HEK293 (cell line): ENCODE data around the gene FLRT2.

Source experiments
- CTCF ChIA-PET: fragments of 350-600 bp; formaldehyde crosslinking; extraction: SDS; loops from one replicate; lab custom pipeline; 2021; ENCODE audit warnings: antibody characterized with exemption; lab: Yijun Ruan, JAX
- POLR2A ChIA-PET: fragments of 300-600 bp; formaldehyde crosslinking; extraction: SDS; loops from one replicate; lab custom pipeline; 2020; ENCODE audit warnings: antibody characterized with exemption, inconsistent platforms; lab: Yijun Ruan, JAX
- H3K27ac ChIP-seq: fragments of 200-500 bp; sonication (Bioruptor generic); 2 replicates; pipeline ENCODE4 v1.5.1; 2014; ENCODE audit warnings: low read depth, low read length, control low read depth, inconsistent platforms; ENCODE audit errors: extremely low read depth
- H3K36me3 ChIP-seq, 2 experiments: fragments of 200-500 bp in 1 of 2; sonication (Bioruptor generic) in 1 of 2; 1 replicate in 1 of 2; 2 replicates in 1 of 2; pipeline ENCODE4 v1.5.1; 2014 to 2017; ENCODE audit warnings: inconsistent platforms in 2 of 2, low read length in 2 of 2; ENCODE audit not compliant: control insufficient read depth in 2 of 2, insufficient read depth in 1 of 2
- H3K4me1 ChIP-seq: fragments of 200-500 bp; sonication (Bioruptor generic); 2 replicates; pipeline ENCODE4 v1.5.1; 2014; ENCODE audit warnings: mild to moderate bottlenecking, low read length, inconsistent platforms; ENCODE audit not compliant: control insufficient read depth, insufficient read depth
- H3K4me3 ChIP-seq: 2 replicates; pipeline ENCODE4 v1.5.1; 2011; ENCODE audit warnings: low read depth, mild to moderate bottlenecking, control low read depth, low read length, moderate library complexity
- H3K9me3 ChIP-seq: fragments of 200-500 bp; sonication (Bioruptor generic); 2 replicates; pipeline ENCODE4 v1.5.1; 2014; ENCODE audit warnings: low read depth, low read length, inconsistent platforms; ENCODE audit not compliant: control insufficient read depth, insufficient read depth
- CTCF ChIP-seq: fragments of 450-650 bp; formaldehyde crosslinking; IDR thresholded peaks from 2 replicates; pipeline ENCODE4 v1.5.1; 2016; ENCODE audit warnings: missing biosample characterization, missing genetic modification characterization
- GLI2 ChIP-seq: fragments of 450-650 bp; formaldehyde crosslinking; IDR thresholded peaks from 2 replicates; pipeline ENCODE4; 2017; ENCODE audit warnings: missing biosample characterization, missing genetic modification characterization, low read depth, borderline replicate concordance
- INSM2 ChIP-seq: fragments of 450-650 bp; formaldehyde crosslinking; IDR thresholded peaks from 2 replicates; pipeline ENCODE4 v1.5.1; 2016; ENCODE audit warnings: missing biosample characterization, missing genetic modification characterization
- KLF8 ChIP-seq: fragments of 450-650 bp; formaldehyde crosslinking; IDR thresholded peaks from 2 replicates; pipeline ENCODE4 v1.5.1; 2016; ENCODE audit warnings: missing biosample characterization, missing genetic modification characterization
- MEIS1 ChIP-seq: sonication (generic); formaldehyde crosslinking; IDR thresholded peaks from 2 replicates; pipeline ENCODE4 v1.8.1; 2022; ENCODE audit warnings: missing genetic modification reagents, mild to moderate bottlenecking, borderline replicate concordance
- MZF1 ChIP-seq: fragments of 450-650 bp; formaldehyde crosslinking; IDR thresholded peaks from 2 replicates; pipeline ENCODE4 v1.5.1; 2017; ENCODE audit warnings: missing biosample characterization, missing genetic modification characterization, borderline replicate concordance
- REST ChIP-seq: fragments of 450-650 bp; formaldehyde crosslinking; IDR thresholded peaks from 2 replicates; pipeline ENCODE4 v1.5.1; 2016; ENCODE audit warnings: missing biosample characterization, missing genetic modification characterization
- YY2 ChIP-seq: fragments of 450-650 bp; formaldehyde crosslinking; IDR thresholded peaks from 2 replicates; pipeline ENCODE4 v1.5.1; 2016; ENCODE audit warnings: missing biosample characterization, missing genetic modification characterization
- ZBTB48 ChIP-seq: fragments of 450-650 bp; formaldehyde crosslinking; IDR thresholded peaks from 2 replicates; pipeline ENCODE4 v1.5.1; 2016; ENCODE audit warnings: missing biosample characterization, missing genetic modification characterization
- ZBTB49 ChIP-seq: fragments of 450-650 bp; formaldehyde crosslinking; IDR thresholded peaks from 2 replicates; pipeline ENCODE4 v1.5.1; 2016; ENCODE audit warnings: missing biosample characterization, missing genetic modification characterization, low read depth
- ZNF140 ChIP-seq: fragments of 450-650 bp; formaldehyde crosslinking; IDR thresholded peaks from 2 replicates; pipeline ENCODE4 v1.5.1; 2016; ENCODE audit warnings: missing biosample characterization, missing genetic modification characterization
- ZNF169 ChIP-seq: fragments of 450-650 bp; formaldehyde crosslinking; IDR thresholded peaks from 2 replicates; pipeline ENCODE4 v1.5.1; 2016; ENCODE audit warnings: missing biosample characterization, missing genetic modification characterization
- ZNF184 ChIP-seq: fragments of 450-650 bp; IDR thresholded peaks from 2 replicates; pipeline ENCODE4 v1.5.1; 2018; ENCODE audit warnings: missing biosample characterization, mild to moderate bottlenecking, missing genetic modification characterization
- ZNF19 ChIP-seq: fragments of 450-650 bp; formaldehyde crosslinking; IDR thresholded peaks from 2 replicates; pipeline ENCODE4; 2016; ENCODE audit warnings: missing biosample characterization, missing genetic modification characterization, low read depth
- ZNF221 ChIP-seq: fragments of 450-650 bp; formaldehyde crosslinking; IDR thresholded peaks from 2 replicates; pipeline ENCODE4 v1.5.1; 2017; ENCODE audit warnings: missing biosample characterization, missing genetic modification characterization, borderline replicate concordance
- ZNF239 ChIP-seq: fragments of 450-650 bp; formaldehyde crosslinking; IDR thresholded peaks from 2 replicates; pipeline ENCODE4 v1.5.1; 2016; ENCODE audit warnings: missing biosample characterization, missing genetic modification characterization
- ZNF335 ChIP-seq: fragments of 450-650 bp; formaldehyde crosslinking; conservative IDR thresholded peaks from 2 replicates; pipeline ENCODE4 v1.5.1; 2016; ENCODE audit warnings: missing biosample characterization, missing genetic modification characterization
- ZNF501 ChIP-seq: fragments of 450-650 bp; formaldehyde crosslinking; IDR thresholded peaks from 2 replicates; pipeline ENCODE4 v1.5.1; 2016; ENCODE audit warnings: missing biosample characterization, missing genetic modification characterization
- ZNF585B ChIP-seq: fragments of 450-650 bp; formaldehyde crosslinking; IDR thresholded peaks from 2 replicates; pipeline ENCODE4 v1.5.1; 2016; ENCODE audit warnings: missing biosample characterization, missing genetic modification characterization
- ZNF623 ChIP-seq: fragments of 450-650 bp; formaldehyde crosslinking; IDR thresholded peaks from 2 replicates; pipeline ENCODE4 v1.5.1; 2016; ENCODE audit warnings: missing biosample characterization, missing genetic modification characterization
- ZNF626 ChIP-seq: fragments of 450-650 bp; sonication (Bioruptor Pico); formaldehyde crosslinking; IDR thresholded peaks from 2 replicates; pipeline ENCODE4 v1.5.1; 2018; ENCODE audit warnings: missing biosample characterization, missing genetic modification characterization, inconsistent platforms
- ZNF747 ChIP-seq: fragments of 450-650 bp; formaldehyde crosslinking; IDR thresholded peaks from 2 replicates; pipeline ENCODE4 v1.5.1; 2016; ENCODE audit warnings: missing biosample characterization, missing genetic modification characterization
- ZNF791 ChIP-seq: fragments of 450-650 bp; formaldehyde crosslinking; IDR thresholded peaks from 2 replicates; pipeline ENCODE4 v1.5.1; 2016; ENCODE audit warnings: missing biosample characterization, missing genetic modification characterization
- ZSCAN18 ChIP-seq: fragments of 450-650 bp; formaldehyde crosslinking; IDR thresholded peaks from 2 replicates; pipeline ENCODE4 v1.5.1; 2016; ENCODE audit warnings: missing biosample characterization, missing genetic modification characterization

FLRT2 gene

GRCh38 chr14:85576848-85577542 lies 47.1 kb downstream of the FLRT2 start:
- Histone ChIP-seq H3K27ac (no peak overlapping the region), H3K36me3 (no peaks in the 10 kb centered on the region), H3K4me3 (no peak overlapping the region), H3K4me1 (peaks cover 18% of the 10 kb centered on the region), H3K9me3 (no peaks in the 10 kb centered on the region)
- ChIA-PET CTCF (interaction anchor here (1.0 kb wide), 1 partner anchor 10 kb away, joined by 4 read pairs; no protein-coding TSS in a partner anchor), POLR2A (no interaction called here)
- TF ChIP-seq ZNF184 (tag by site-specific recombination) (no peak), ZNF626 (tag by site-specific recombination) (no peak), ZNF19 (tag by site-specific recombination) (no peak), ZNF585B (tag by site-specific recombination) (no peak), YY2 (no peak), ZBTB48 (no peak), GLI2 (tag by site-specific recombination) (no peak), MEIS1 (no peak), ZSCAN18 (tag by site-specific recombination) (no peak), ZNF747 (tag by site-specific recombination) (no peak), ZNF239 (tag by site-specific recombination) (no peak), ZNF169 (tag by site-specific recombination) (no peak), CTCF (tag by site-specific recombination) (no peak), KLF8 (no peak), ZNF221 (no peak), ZNF623 (tag by site-specific recombination) (no peak)

- POLR2A ChIA-PET: no interaction called here
- H3K36me3 ChIP-seq: no peaks in the 10 kb centered on the region
- H3K4me1 ChIP-seq: peaks cover 14% of the 10 kb centered on the region
- no peaks in the 10 kb centered on the region for H3K9me3 ChIP-seq
- H3K4me3 ChIP-seq: no peak overlapping the region
- CTCF ChIA-PET: interaction anchor here (1.0 kb wide), 1 partner anchor 9 kb away, joined by 4 read pairs; no protein-coding TSS in a partner anchor
- H3K27ac ChIP-seq: no peak overlapping the region
- no peak for TF ChIP-seq REST (tag by site-specific recombination)
- no peak for TF ChIP-seq ZNF140 (tag by site-specific recombination)
- no peak for TF ChIP-seq ZNF335 (tag by site-specific recombination)
- TF ChIP-seq ZNF19 (tag by site-specific recombination): no peak
- TF ChIP-seq ZNF791 (tag by site-specific recombination): no peak
- TF ChIP-seq INSM2: no peak
- no peak for TF ChIP-seq ZNF501 (tag by site-specific recombination)
- no peak for TF ChIP-seq MZF1
- TF ChIP-seq ZBTB49: no peak
- TF ChIP-seq YY2: no peak
Measured at GRCh38 chr14:85577543-85578114, 47.7 kb downstream of the FLRT2 start.
